Neuronal stem cell (in vitro differentiated cells): ENCODE data around the gene SLCO1C1.
"Not testable (repeated sequence)": the region's sequence is repeated elsewhere in the genome, so short reads cannot be mapped to it uniquely, and the experiment has no call there.

ENCODE experiments used
- DNase-seq: peaks from one replicate; pipeline ENCODE4 v3.0.0-alpha.2; 2013; ENCODE audit warnings: low spot score
- H2AFZ ChIP-seq: one replicate; pipeline ENCODE4 v1.6.1; 2013; ENCODE audit warnings: mild to moderate bottlenecking, low read length, inconsistent platforms
- H2AK5ac ChIP-seq: 2 replicates; pipeline ENCODE4 v1.6.1; 2013; ENCODE audit warnings: low read depth, mild to moderate bottlenecking, inconsistent platforms, low read length, moderate library complexity, mixed read lengths
- H2BK120ac ChIP-seq: 2 replicates; pipeline ENCODE4 v1.6.1; 2013; ENCODE audit warnings: low read depth, mild to moderate bottlenecking, inconsistent platforms, low read length, moderate library complexity, mixed read lengths
- H2BK12ac ChIP-seq: one replicate; pipeline ENCODE4 v1.6.1; 2013; ENCODE audit warnings: low read length, inconsistent platforms
- H2BK15ac ChIP-seq: 2 replicates; pipeline ENCODE4 v1.6.1; 2013; ENCODE audit warnings: mild to moderate bottlenecking, low read length, inconsistent platforms, mixed read lengths
- H2BK5ac ChIP-seq: one replicate; pipeline ENCODE4 v1.6.1; 2013; ENCODE audit warnings: inconsistent platforms, mild to moderate bottlenecking, low read length, moderate library complexity
- H3K14ac ChIP-seq: one replicate; pipeline ENCODE4 v1.6.1; 2013; ENCODE audit warnings: low read length, inconsistent platforms
- H3K18ac ChIP-seq: 2 replicates; pipeline ENCODE4 v1.6.1; 2013; ENCODE audit warnings: low read length, inconsistent platforms
- H3K23ac ChIP-seq: 2 replicates; pipeline ENCODE4 v1.6.1; 2013; ENCODE audit warnings: low read depth, mild to moderate bottlenecking, mixed read lengths, low read length, inconsistent platforms; ENCODE audit not compliant: poor library complexity
- H3K27ac ChIP-seq: replicated peaks from 3 replicates; pipeline ENCODE4 v1.5.1; 2013; ENCODE audit warnings: low read length, inconsistent platforms
- H3K27me3 ChIP-seq, 3 experiments: 2 replicates each; pipeline ENCODE4 v1.6.1; 2013; ENCODE audit warnings: low read length in 3 of 3, mild to moderate bottlenecking in 2 of 3, inconsistent platforms in 1 of 3, low read depth in 1 of 3, mixed read lengths in 1 of 3, moderate library complexity in 1 of 3; ENCODE audit not compliant: control insufficient read depth in 3 of 3, insufficient read depth in 3 of 3
- H3K36me3 ChIP-seq, 2 donors: replicated peaks in 1 of 2; 2 replicates each; pipeline ENCODE4 v1.6.1; 2013; ENCODE audit warnings: low read length in 2 of 2; ENCODE audit not compliant: control insufficient read depth in 2 of 2, insufficient read depth in 2 of 2
- H3K4ac ChIP-seq: 2 replicates; pipeline ENCODE4 v1.6.1; 2013; ENCODE audit warnings: inconsistent platforms, mild to moderate bottlenecking, low read length, moderate library complexity
- H3K4me1 ChIP-seq, 2 donors: 1 replicate in 1 of 2; 2 replicates in 1 of 2; pipeline ENCODE4 v1.6.1; 2013; ENCODE audit warnings: low read length in 2 of 2, low read depth in 1 of 2; ENCODE audit not compliant: control insufficient read depth in 2 of 2, insufficient read depth in 1 of 2
- H3K4me2 ChIP-seq: one replicate; pipeline ENCODE4 v1.6.1; 2013; ENCODE audit warnings: mild to moderate bottlenecking, low read length, inconsistent platforms; ENCODE audit not compliant: insufficient read depth, poor library complexity, severe bottlenecking
- H3K4me3 ChIP-seq, 2 donors: 2 replicates each; pipeline ENCODE4 v1.5.1; 2013; ENCODE audit warnings: low read length in 2 of 2, mild to moderate bottlenecking in 2 of 2, inconsistent platforms in 1 of 2, moderate library complexity in 1 of 2
- H3K79me1 ChIP-seq: one replicate; pipeline ENCODE4 v1.6.1; 2013; ENCODE audit warnings: low read depth, mild to moderate bottlenecking, inconsistent platforms, low read length, moderate library complexity
- H3K9ac ChIP-seq: one replicate; pipeline ENCODE4 v1.6.1; 2013; ENCODE audit warnings: mild to moderate bottlenecking, low read depth, low read length, inconsistent platforms; ENCODE audit not compliant: poor library complexity
- H3K9me3 ChIP-seq, 2 donors: replicated peaks in 1 of 2; 2 replicates each; pipeline versions ENCODE3 to v1.6.1; 2013; ENCODE audit warnings: low read length in 2 of 2, mild to moderate bottlenecking in 2 of 2, inconsistent platforms in 1 of 2, low read depth in 1 of 2, mixed read lengths in 1 of 2, moderate library complexity in 1 of 2; ENCODE audit not compliant: control insufficient read depth in 2 of 2, insufficient read depth in 1 of 2
- H4K8ac ChIP-seq: one replicate; pipeline ENCODE4 v1.6.1; 2013; ENCODE audit warnings: low read depth, mild to moderate bottlenecking, inconsistent platforms, low read length, moderate library complexity
- H4K91ac ChIP-seq: one replicate; pipeline ENCODE4 v1.6.1; 2013; ENCODE audit warnings: low read length, low read depth, mild to moderate bottlenecking, inconsistent platforms; ENCODE audit not compliant: poor library complexity
- WGBS, 2 donors: extraction: QIAGEN DNeasy Blood & Tissue Kit; methylation state at CpG; one replicate each; pipeline ENCODE4 v1.1.7; 2013; ENCODE audit warnings: missing lambda C conversion rate in 2 of 2, mixed read lengths in 1 of 2; ENCODE audit not compliant: insufficient read length in 2 of 2, insufficient replicate concordance in 1 of 2; ENCODE audit errors: extremely low coverage in 2 of 2; 5-methylcytosine and 5-hydroxymethylcytosine counted together

The SLCO1C1 gene

DNA sequence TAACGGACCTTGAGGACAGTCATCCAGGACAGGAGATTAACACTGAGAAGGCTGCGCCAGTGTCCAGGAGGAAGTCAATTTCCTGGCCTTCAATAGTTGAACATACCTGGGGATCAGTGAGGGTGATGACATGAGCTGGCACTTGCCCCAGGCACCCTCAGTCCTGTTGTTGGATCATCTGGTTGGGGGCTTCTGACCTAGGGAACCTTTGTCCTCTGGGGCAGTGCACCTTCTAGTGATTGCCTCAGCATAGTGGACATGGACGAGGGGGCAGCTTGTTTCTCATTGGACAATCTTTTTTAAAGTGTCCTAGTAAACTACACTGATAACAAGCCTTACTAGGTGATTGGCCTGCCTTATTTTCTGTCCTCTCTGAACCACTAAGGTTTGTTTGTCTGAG is 84.8 kb downstream of the SLCO1C1 start:
- H2BK12ac ChIP-seq, H2BK15ac ChIP-seq, H3K4ac ChIP-seq, H3K14ac ChIP-seq, H3K4me3 ChIP-seq, H2BK120ac ChIP-seq, H2AK5ac ChIP-seq, H2BK5ac ChIP-seq, H3K18ac ChIP-seq, H3K4me1 ChIP-seq, H3K36me3 ChIP-seq, H3K4me2 ChIP-seq, H3K9me3 ChIP-seq, H3K23ac ChIP-seq, DNase-seq, H3K27me3 ChIP-seq, H3K79me1 ChIP-seq, H3K27ac ChIP-seq, H4K8ac ChIP-seq, H3K9ac ChIP-seq, H2AFZ ChIP-seq, H4K91ac ChIP-seq: not testable (repeated sequence)
- no CpG with 5 or more reads among the region's 3 CpGs for WGBS, 2 donors

DNA sequence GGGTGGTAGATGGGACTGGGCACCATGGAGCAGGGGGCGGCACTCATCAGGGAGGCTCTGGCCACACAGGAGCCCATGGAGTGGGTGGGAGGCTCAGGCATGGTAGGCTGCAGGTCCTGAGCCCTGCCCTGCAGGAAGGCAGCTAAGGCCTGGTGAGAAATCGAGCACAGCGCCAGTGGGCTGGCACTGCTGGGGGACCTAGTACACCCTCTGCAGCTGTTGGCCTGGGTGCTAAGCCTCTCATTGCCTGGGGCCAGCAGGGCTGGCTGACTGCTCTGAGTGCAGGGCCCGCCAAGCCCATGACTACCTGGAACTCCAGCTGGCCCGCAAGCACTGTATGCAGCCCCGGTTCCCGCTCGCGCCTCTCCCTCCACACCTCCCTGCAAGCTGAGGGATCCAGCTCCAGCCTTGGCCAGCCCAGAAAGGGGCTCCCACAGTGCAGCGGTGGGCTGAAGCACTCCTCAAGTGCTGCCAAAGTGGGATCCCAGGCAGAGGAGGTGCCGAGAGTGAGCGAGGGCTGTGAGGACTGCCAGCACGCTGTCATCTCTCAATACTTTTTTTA is 88.7 kb downstream of the SLCO1C1 start:
- H3K27me3 ChIP-seq, H2AK5ac ChIP-seq: not testable (repeated sequence)
- no CpG with 5 or more reads among the region's 13 CpGs for WGBS, 2 donors

DNA sequence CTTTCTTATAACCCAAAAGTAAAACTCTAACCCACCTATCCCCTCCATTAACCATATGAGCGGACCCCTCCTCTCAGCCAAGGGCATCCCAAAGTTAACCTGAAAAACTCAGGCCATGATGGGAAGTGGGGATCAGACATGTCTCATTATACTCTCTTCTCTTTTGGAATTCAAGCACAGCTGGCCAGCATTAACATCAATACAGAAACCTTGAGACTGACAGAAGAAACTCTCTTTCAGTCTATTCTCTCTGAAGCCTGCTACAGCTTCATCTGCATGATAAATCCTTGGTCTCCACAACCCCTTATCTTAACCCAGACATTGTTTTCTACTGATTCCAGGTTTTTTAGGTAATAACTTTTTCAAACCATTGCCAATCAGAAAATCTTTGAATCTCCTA is 97.8 kb downstream of the SLCO1C1 start:
- Histone ChIP-seq H4K91ac (no peak overlapping the region), H3K79me1 (no peaks in the 10 kb centered on the region), H3K4me1 (no peaks in the 10 kb centered on the region), H3K18ac (no peak overlapping the region), H2BK15ac (no peak overlapping the region), H3K9me3 (no peaks in the 10 kb centered on the region), H3K9ac (no peak overlapping the region), H3K23ac (no peak overlapping the region), H3K4ac (no peak overlapping the region), H3K27ac (no peak overlapping the region), H2BK12ac (no peak overlapping the region), H3K27me3 (no peaks in the 10 kb centered on the region), H2AK5ac (no peak overlapping the region), H2BK5ac (no peak overlapping the region), H3K4me3 (no peak overlapping the region), H3K4me2 (no peak overlapping the region), H2AFZ (no peak overlapping the region), H3K14ac (no peak overlapping the region), H2BK120ac (no peak overlapping the region), H4K8ac (no peak overlapping the region), H3K36me3 (no peaks in the 10 kb centered on the region)
- WGBS, 2 donors = no CpG with 5 or more reads among the region's 1 CpG
- DNase-seq = no peak

More for the DNA sequence above, 88.7 kb downstream of the SLCO1C1 start:
- not testable (repeated sequence) for H3K14ac ChIP-seq, H3K9ac ChIP-seq, H3K4me2 ChIP-seq, H4K8ac ChIP-seq, H3K36me3 ChIP-seq, H3K4me1 ChIP-seq, DNase-seq, H2AFZ ChIP-seq, H2BK15ac ChIP-seq, H3K4me3 ChIP-seq, H3K23ac ChIP-seq, H3K18ac ChIP-seq, H3K79me1 ChIP-seq, H2BK12ac ChIP-seq, H4K91ac ChIP-seq, H3K27ac ChIP-seq, H3K9me3 ChIP-seq, H2BK5ac ChIP-seq, H3K4ac ChIP-seq, H2BK120ac ChIP-seq

DNA sequence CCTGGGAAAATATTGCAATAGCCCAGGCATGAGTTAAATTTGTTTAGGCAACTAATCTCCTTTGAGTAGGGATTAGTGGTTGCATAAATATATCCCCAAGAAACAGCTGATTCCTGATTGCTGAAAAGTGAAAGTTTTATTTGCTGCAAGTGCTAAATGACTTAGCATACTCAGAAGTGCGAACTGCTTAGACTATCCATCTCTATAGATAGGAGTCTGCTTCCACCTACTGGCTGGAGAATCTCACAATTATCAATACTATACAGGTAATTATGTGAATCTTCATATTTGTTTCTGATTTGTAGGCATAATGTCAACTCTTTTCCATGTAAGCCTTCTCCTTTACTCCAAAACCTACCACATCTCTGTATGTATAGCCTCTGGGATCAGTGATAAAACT is 103.4 kb downstream of the SLCO1C1 start:
- H3K18ac ChIP-seq = no peak overlapping the region
- H3K27me3 ChIP-seq = no peaks in the 10 kb centered on the region
- no peak overlapping the region for H2BK15ac ChIP-seq
- no peaks in the 10 kb centered on the region for H3K36me3 ChIP-seq
- no peak overlapping the region for H4K8ac ChIP-seq
- H3K4ac ChIP-seq = no peak overlapping the region
- no peak overlapping the region for H4K91ac ChIP-seq
- no peaks in the 10 kb centered on the region for H3K79me1 ChIP-seq
- H2BK120ac ChIP-seq = no peak overlapping the region
- no peak overlapping the region for H3K14ac ChIP-seq
- no peak overlapping the region for H3K9ac ChIP-seq
- H3K9me3 ChIP-seq = no peaks in the 10 kb centered on the region
- no peak overlapping the region for H2BK12ac ChIP-seq
- no peak overlapping the region for H2BK5ac ChIP-seq
- no peaks in the 10 kb centered on the region for H3K4me1 ChIP-seq
- DNase-seq = no peak
- H3K4me3 ChIP-seq = no peak overlapping the region
- H2AK5ac ChIP-seq = no peak overlapping the region
- no peak overlapping the region for H3K4me2 ChIP-seq
- no peak overlapping the region for H3K23ac ChIP-seq
- no CpG with 5 or more reads among the region's 1 CpG for WGBS, 2 donors
- no peak overlapping the region for H2AFZ ChIP-seq
- no peak overlapping the region for H3K27ac ChIP-seq
